Breast epithelium (tissue), 4 donors: ENCODE data around the gene ZSWIM7. TPM values are rescaled to one million over a fixed set of nuclear protein-coding genes. Genes with fewer than 3 reads are reported as not detected.

ENCODE experiments used
- DNase-seq, 2 donors: peaks; one replicate each; pipeline ENCODE4 v3.0.0-alpha.2; 2019; ENCODE audit warnings: low spot score in 2 of 2
- H3K27ac ChIP-seq, 2 donors: fragments of 200-600 bp; sonication (generic) in 1 of 2; one replicate each; pipeline ENCODE4 v1.5.1; 2016 to 2019; ENCODE audit warnings: mild to moderate bottlenecking in 1 of 2
- H3K27me3 ChIP-seq, 2 donors: fragments of 200-600 bp; sonication (generic) in 1 of 2; one replicate each; pipeline versions ENCODE4 v1.5.1 to v1.6.0; 2017 to 2019; ENCODE audit warnings: control low read depth in 1 of 2, mild to moderate bottlenecking in 1 of 2
- H3K36me3 ChIP-seq: fragments of 200-600 bp; one replicate; pipeline ENCODE4 v1.5.1; 2019
- H3K4me1 ChIP-seq, 2 donors: fragments of 200-600 bp; sonication (generic); one replicate each; pipeline ENCODE4 v1.5.1; 2016 to 2019; ENCODE audit warnings: control low read depth in 1 of 2
- H3K4me3 ChIP-seq, 3 donors: fragments of 200-600 bp; sonication (generic); 1 replicate in 2 of 3; 2 replicates in 1 of 3; pipeline ENCODE4 v1.5.1; 2016 to 2019; ENCODE audit warnings: mild to moderate bottlenecking in 3 of 3, moderate library complexity in 2 of 3
- H3K9me3 ChIP-seq, 2 donors: fragments of 200-600 bp; sonication (generic) in 1 of 2; one replicate each; pipeline ENCODE4 v1.5.1; 2016 to 2019; ENCODE audit warnings: control low read depth in 1 of 2
- POLR2A ChIP-seq: fragments of 450-650 bp; IDR thresholded peaks from one replicate; pipeline ENCODE4 v1.6.1; 2016; ENCODE audit warnings: antibody characterized with exemption, mild to moderate bottlenecking, moderate library complexity
- POLR2AphosphoS5 ChIP-seq, 3 donors: sonication (generic); formaldehyde crosslinking; IDR thresholded peaks; one replicate each; pipeline ENCODE4 v1.6.1; 2017; ENCODE audit warnings: antibody characterized with exemption in 3 of 3
- intact Hi-C: fragments of 100-400 bp; cut with DNase I; formaldehyde crosslinking; loops from one replicate; pipeline ENCODE4 v1.15.1; 2023; ENCODE audit warnings: low total_unique reads
- total RNA-seq, 3 donors: library from RNA; depleted of rRNA; stranded (reverse); fragments of >200 nt; gene quantifications; one replicate each; pipeline ENCODE4 v1.1.0, GENCODE V29; 2016
- TF ChIP-seq, protein P1 (sequence below), 3 donors: fragments of 450-650 bp; IDR thresholded peaks; one replicate each; pipeline ENCODE4 v1.5.1; 2016 to 2017; ENCODE audit warnings: antibody characterized with exemption in 3 of 3, mild to moderate bottlenecking in 3 of 3, moderate library complexity in 3 of 3

The ZSWIM7 gene
- total RNA-seq, 3 donors from 2014 or later: 19.7 to 20.9 (median 20.3) TPM

DNA sequence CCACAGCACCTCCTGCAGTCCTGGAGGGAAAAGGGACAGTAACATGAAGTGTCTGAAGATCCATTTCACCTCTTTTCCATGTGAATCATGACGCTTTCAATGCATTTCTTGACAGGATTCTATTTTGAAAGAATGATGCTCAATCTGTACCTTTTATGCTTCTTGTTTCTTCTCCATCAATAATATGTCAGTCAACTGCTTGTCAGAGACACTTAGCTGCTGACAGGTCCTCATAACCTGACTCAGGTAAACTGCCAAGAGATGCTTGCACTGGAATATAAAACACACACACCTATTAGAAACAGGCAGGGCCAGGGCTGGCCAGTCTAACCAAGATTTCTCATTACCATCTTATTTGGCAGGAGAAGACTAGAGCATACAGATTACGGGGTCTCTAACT, 21.6 kb downstream of the ZSWIM7 start:
- Histone ChIP-seq H3K4me1 (no peaks in the 10 kb centered on the region), H3K27me3 (no peaks in the 10 kb centered on the region), H3K4me3 (no peak overlapping the region), H3K27ac (no peak overlapping the region), H3K9me3 (no peaks in the 10 kb centered on the region), H3K36me3 (no peaks in the 10 kb centered on the region)
- intact Hi-C loops: no loop called here
- no peak for DNase-seq
- TF ChIP-seq POLR2A: no peak

DNA sequence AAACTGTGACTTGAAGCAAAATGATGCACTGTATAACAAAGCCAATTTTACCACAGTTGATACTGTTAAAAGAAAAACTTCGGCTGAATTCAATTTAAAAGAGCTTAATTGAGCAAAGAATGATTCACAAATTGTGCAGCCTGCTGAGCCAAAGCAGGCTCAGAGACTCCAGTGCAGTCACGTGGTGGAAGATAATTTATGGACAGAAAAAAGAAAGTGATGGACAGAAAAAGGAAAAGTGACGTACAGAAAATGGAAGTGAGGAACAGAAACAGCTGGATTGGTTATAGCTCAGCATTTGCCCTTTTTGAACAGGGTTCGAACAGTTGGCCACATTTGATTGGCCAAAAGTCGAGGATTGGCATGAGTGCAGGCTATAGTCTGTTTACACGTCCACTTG, 25.7 kb downstream of the ZSWIM7 start:
- Histone ChIP-seq H3K4me1 (no peaks in the 10 kb centered on the region), H3K9me3 (no peaks in the 10 kb centered on the region), H3K27me3 (no peaks in the 10 kb centered on the region), H3K36me3 (no peaks in the 10 kb centered on the region), H3K4me3 (no peak overlapping the region), H3K27ac (no peak overlapping the region)
- intact Hi-C loops: no loop called here
- TF ChIP-seq POLR2AphosphoS5 (IDR thresholded peaks at IDR 0.05): no peak
- TF ChIP-seq POLR2A: no peak
- TF ChIP-seq, protein P1, sequence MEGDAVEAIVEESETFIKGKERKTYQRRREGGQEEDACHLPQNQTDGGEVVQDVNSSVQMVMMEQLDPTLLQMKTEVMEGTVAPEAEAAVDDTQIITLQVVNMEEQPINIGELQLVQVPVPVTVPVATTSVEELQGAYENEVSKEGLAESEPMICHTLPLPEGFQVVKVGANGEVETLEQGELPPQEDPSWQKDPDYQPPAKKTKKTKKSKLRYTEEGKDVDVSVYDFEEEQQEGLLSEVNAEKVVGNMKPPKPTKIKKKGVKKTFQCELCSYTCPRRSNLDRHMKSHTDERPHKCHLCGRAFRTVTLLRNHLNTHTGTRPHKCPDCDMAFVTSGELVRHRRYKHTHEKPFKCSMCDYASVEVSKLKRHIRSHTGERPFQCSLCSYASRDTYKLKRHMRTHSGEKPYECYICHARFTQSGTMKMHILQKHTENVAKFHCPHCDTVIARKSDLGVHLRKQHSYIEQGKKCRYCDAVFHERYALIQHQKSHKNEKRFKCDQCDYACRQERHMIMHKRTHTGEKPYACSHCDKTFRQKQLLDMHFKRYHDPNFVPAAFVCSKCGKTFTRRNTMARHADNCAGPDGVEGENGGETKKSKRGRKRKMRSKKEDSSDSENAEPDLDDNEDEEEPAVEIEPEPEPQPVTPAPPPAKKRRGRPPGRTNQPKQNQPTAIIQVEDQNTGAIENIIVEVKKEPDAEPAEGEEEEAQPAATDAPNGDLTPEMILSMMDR (IDR thresholded peaks at IDR 0.05): no peak
- no peak for DNase-seq

DNA sequence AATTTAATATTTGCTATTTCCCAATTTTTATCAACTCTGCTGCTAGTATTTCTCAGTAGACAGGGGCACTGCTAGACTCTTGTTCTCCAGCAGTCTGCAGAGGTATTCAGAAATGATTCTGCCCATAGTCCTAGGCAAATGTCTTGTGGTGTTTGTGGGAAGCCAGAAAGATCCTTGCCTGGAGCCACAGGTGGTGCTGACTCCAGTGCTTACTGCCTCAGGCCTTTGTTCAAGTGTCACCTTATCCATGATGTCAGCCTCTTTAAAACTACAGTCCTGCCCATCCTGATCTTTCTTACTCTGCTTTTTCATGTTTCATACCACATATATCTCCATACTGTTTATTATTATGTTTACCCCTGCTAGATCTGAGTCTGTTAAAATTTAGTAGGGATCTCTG, 26.5 kb downstream of the ZSWIM7 start:
- TF ChIP-seq, protein P1 (IDR thresholded peaks at IDR 0.05): no peak
- TF ChIP-seq POLR2A (no peak), POLR2AphosphoS5 (IDR thresholded peaks at IDR 0.05) (no peak)
- no peak for DNase-seq
- no peaks in the 10 kb centered on the region for H3K36me3 ChIP-seq
- H3K27ac ChIP-seq: no peak overlapping the region
- H3K4me3 ChIP-seq: no peak overlapping the region
- no peaks in the 10 kb centered on the region for H3K27me3 ChIP-seq
- H3K9me3 ChIP-seq: no peaks in the 10 kb centered on the region
- H3K4me1 ChIP-seq: no peaks in the 10 kb centered on the region
- intact Hi-C loops: no loop called here

DNA sequence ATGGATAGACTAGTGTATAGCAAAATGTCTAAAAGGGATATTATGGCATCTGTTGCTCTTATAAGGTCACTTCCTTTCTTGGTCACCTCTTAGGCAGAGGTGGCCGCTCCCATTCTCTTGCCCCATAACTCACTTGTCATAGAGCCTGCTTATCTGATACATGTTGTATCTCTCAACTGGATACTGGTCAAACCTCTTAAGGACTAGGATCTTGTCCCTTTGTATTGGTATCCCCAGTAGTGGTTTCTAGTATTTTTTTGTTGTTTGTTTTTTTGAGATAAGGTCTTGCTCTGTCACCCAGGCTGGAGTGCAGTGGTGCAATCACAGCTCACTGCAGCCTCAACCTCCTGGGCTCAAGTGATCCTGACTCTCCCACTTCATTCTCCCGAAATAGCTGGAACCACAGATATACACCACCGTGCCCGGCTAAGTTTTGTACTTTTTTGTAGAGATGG, 27.0 kb downstream of the ZSWIM7 start:
- Histone ChIP-seq H3K9me3 (no peaks in the 10 kb centered on the region), H3K4me1 (no peaks in the 10 kb centered on the region), H3K36me3 (no peaks in the 10 kb centered on the region), H3K27ac (no peak overlapping the region), H3K4me3 (no peak overlapping the region), H3K27me3 (no peaks in the 10 kb centered on the region)
- TF ChIP-seq POLR2A (no peak), POLR2AphosphoS5 (IDR thresholded peaks at IDR 0.05) (no peak)
- TF ChIP-seq, protein P1 (IDR thresholded peaks at IDR 0.05): no peak
- intact Hi-C loops: no loop called here
- DNase-seq: no peak

DNA sequence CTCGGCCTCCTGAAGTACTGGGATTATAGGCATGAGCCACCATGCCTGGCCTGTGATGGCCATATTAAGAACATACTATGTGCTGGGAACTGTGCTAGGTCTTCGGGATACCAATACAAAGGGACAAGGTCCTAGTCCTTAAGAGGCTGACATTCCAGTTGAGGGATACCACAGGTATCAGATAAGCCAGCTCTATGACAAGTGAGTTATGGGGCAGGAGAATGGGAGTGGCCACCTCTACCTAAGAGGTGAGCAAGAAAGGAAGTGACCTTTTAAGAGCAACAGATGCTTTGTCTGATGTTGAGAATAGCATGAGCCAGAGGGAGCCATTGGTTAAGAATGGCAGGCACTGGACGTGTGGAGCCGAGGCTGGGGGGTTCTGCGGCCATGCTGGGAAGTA, 27.6 kb downstream of the ZSWIM7 start:
- no peak overlapping the region for H3K4me3 ChIP-seq
- peaks cover 0 to 3% of the 10 kb centered on the region in 2 donors for H3K4me1 ChIP-seq
- H3K27me3 ChIP-seq: no peaks in the 10 kb centered on the region
- TF ChIP-seq, protein P1 (IDR thresholded peaks at IDR 0.05): no peak
- TF ChIP-seq POLR2A (no peak), POLR2AphosphoS5 (IDR thresholded peaks at IDR 0.05) (no peak)
- H3K27ac ChIP-seq: no peak overlapping the region
- no peaks in the 10 kb centered on the region for H3K9me3 ChIP-seq
- DNase-seq: no peak
- H3K36me3 ChIP-seq: no peaks in the 10 kb centered on the region
- intact Hi-C loops: no loop called here
